IMR-90 (cell line): Measurements from ENCODE around the gene DIAPH1. TPM values are rescaled to one million over a fixed set of nuclear protein-coding genes. Genes with fewer than 3 reads are reported as not detected.

Experiments
- ATAC-seq: fragments of 200-7000 bp; cut with Tn5 transposase; 2 replicates; pipeline ENCODE4 v1.9.1; 2020; ENCODE audit warnings: low read depth, mild to moderate bottlenecking, moderate library complexity
- BruUV-seq: library from RNA; stranded (reverse); fragments of 400-500 nt; replicated peaks from 2 replicates; lab custom pipeline; 2021; lab: Mats Ljungman, UMichigan
- CTCF ChIA-PET: fragments of 300-600 bp; formaldehyde crosslinking; extraction: SDS; loops from one replicate; lab custom pipeline; 2021; ENCODE audit warnings: antibody characterized with exemption; lab: Yijun Ruan, JAX
- POLR2A ChIA-PET: fragments of 300-600 bp; sonication (Branson Sonifier 250); formaldehyde crosslinking; loops from one replicate; lab custom pipeline; 2022; ENCODE audit warnings: antibody characterized with exemption; ENCODE audit not compliant: unreplicated experiment; lab: Charles Lee
- DNase-seq: peaks from one replicate; pipeline ENCODE4 v3.0.0; 2013
- H2AFZ ChIP-seq: replicated peaks from 2 replicates; pipeline ENCODE3; 2013; ENCODE audit warnings: low read length, mild to moderate bottlenecking; ENCODE audit not compliant: poor library complexity
- H2AK5ac ChIP-seq: 2 replicates; pipeline ENCODE4 v1.6.1; 2013; ENCODE audit warnings: low read depth, low read length, inconsistent platforms
- H2AK9ac ChIP-seq: replicated peaks from 2 replicates; pipeline ENCODE3; 2013; ENCODE audit warnings: mild to moderate bottlenecking, low read depth, low read length, moderate library complexity; ENCODE audit not compliant: poor library complexity
- H2BK120ac ChIP-seq: 2 replicates; pipeline ENCODE4 v1.6.1; 2013; ENCODE audit warnings: low read depth, low read length, inconsistent platforms
- H2BK15ac ChIP-seq: 3 replicates; pipeline ENCODE4 v1.6.1; 2013; ENCODE audit warnings: low read depth, low read length, inconsistent platforms
- H2BK20ac ChIP-seq: 2 replicates; pipeline ENCODE4 v1.6.1; 2013; ENCODE audit warnings: low read depth, mild to moderate bottlenecking, inconsistent platforms, low read length, moderate library complexity
- H2BK5ac ChIP-seq: 2 replicates; pipeline ENCODE4 v1.6.1; 2013; ENCODE audit warnings: mild to moderate bottlenecking, low read depth, low read length, inconsistent platforms; ENCODE audit not compliant: poor library complexity, severe bottlenecking
- H3K14ac ChIP-seq: replicated peaks from 2 replicates; pipeline ENCODE4 v1.6.1; 2013; ENCODE audit warnings: low read depth, low read length, inconsistent platforms
- H3K18ac ChIP-seq: 2 replicates; pipeline ENCODE4 v1.6.1; 2013; ENCODE audit warnings: low read depth, low read length, control low read depth
- H3K23ac ChIP-seq: 2 replicates; pipeline ENCODE4 v1.6.1; 2013; ENCODE audit warnings: low read depth, low read length, inconsistent platforms
- H3K27ac ChIP-seq: 2 replicates; pipeline ENCODE4 v1.5.1; 2013; ENCODE audit warnings: mild to moderate bottlenecking, control low read depth, low read length; ENCODE audit not compliant: insufficient read depth
- H3K27me3 ChIP-seq: 2 replicates; pipeline ENCODE4 v1.6.1; 2013; ENCODE audit warnings: low read length; ENCODE audit not compliant: control insufficient read depth, insufficient read depth
- H3K36me3 ChIP-seq: 2 replicates; pipeline ENCODE4 v1.6.1; 2013; ENCODE audit warnings: low read length, mixed read lengths; ENCODE audit not compliant: control insufficient read depth, insufficient read depth
- H3K4ac ChIP-seq: 2 replicates; pipeline ENCODE4 v1.6.1; 2013; ENCODE audit warnings: low read depth, low read length, inconsistent platforms
- H3K4me1 ChIP-seq: 2 replicates; pipeline ENCODE4 v1.6.1; 2013; ENCODE audit warnings: low read length, mixed read lengths; ENCODE audit not compliant: control insufficient read depth, insufficient read depth
- H3K4me2 ChIP-seq: 2 replicates; pipeline ENCODE4 v1.6.1; 2013; ENCODE audit warnings: low read depth, mild to moderate bottlenecking, control low read depth, low read length, moderate library complexity
- H3K4me3 ChIP-seq: 2 replicates; pipeline ENCODE4 v1.5.1; 2013; ENCODE audit warnings: low read depth, mild to moderate bottlenecking, control low read depth, low read length, moderate library complexity; ENCODE audit not compliant: insufficient read depth
- H3K56ac ChIP-seq: 2 replicates; pipeline ENCODE4 v1.6.1; 2013; ENCODE audit warnings: low read length, inconsistent platforms; ENCODE audit not compliant: insufficient read depth; ENCODE audit errors: extremely low read depth
- H3K79me1 ChIP-seq, 2 experiments: 2 replicates each; pipeline ENCODE4 v1.6.1; 2013; ENCODE audit warnings: low read length in 2 of 2, inconsistent platforms in 1 of 2, low read depth in 1 of 2
- H3K9ac ChIP-seq: 2 replicates; pipeline ENCODE4 v1.6.1; 2013; ENCODE audit warnings: low read depth, low read length, control low read depth
- H3K9me1 ChIP-seq: 2 replicates; pipeline ENCODE4 v1.6.1; 2013; ENCODE audit warnings: low read length, inconsistent platforms; ENCODE audit not compliant: insufficient read depth
- H3K9me3 ChIP-seq: 2 replicates; pipeline ENCODE4 v1.6.1; 2013; ENCODE audit warnings: low read length; ENCODE audit not compliant: control insufficient read depth, insufficient read depth
- H4K20me1 ChIP-seq: 2 replicates; pipeline ENCODE4 v1.6.1; 2013; ENCODE audit warnings: low read length, inconsistent platforms; ENCODE audit not compliant: insufficient read depth
- H4K5ac ChIP-seq: 2 replicates; pipeline ENCODE4 v1.6.1; 2013; ENCODE audit warnings: mild to moderate bottlenecking, low read depth, low read length, control low read depth
- H4K8ac ChIP-seq, 2 experiments: 2 replicates each; pipeline ENCODE4 v1.6.1; 2013; ENCODE audit warnings: low read depth in 2 of 2, low read length in 2 of 2, control low read depth in 1 of 2, inconsistent platforms in 1 of 2
- H4K91ac ChIP-seq: 2 replicates; pipeline ENCODE4 v1.6.1; 2013; ENCODE audit warnings: low read depth, low read length, inconsistent platforms; ENCODE audit not compliant: insufficient read depth
- CEBPB ChIP-seq: IDR thresholded peaks from 2 replicates; pipeline ENCODE4 v1.6.1; 2012; ENCODE audit warnings: low read depth, low read length, improper control_type of control experiment
- MXI1 ChIP-seq: IDR thresholded peaks from 2 replicates; pipeline ENCODE4 v1.6.1; 2012; ENCODE audit warnings: low read depth, mild to moderate bottlenecking, low read length, moderate library complexity, borderline replicate concordance
- WGBS, 2 experiments: methylation state at CpG; one replicate each; pipeline versions ENCODE4 v1.1.5 to v1.1.7; 2013; ENCODE audit warnings: missing lambda C conversion rate in 2 of 2; ENCODE audit not compliant: insufficient read length in 1 of 2; ENCODE audit errors: extremely low coverage in 2 of 2; 5-methylcytosine and 5-hydroxymethylcytosine counted together
- dilution Hi-C: fragments of 300-500 bp; cut with HindIII; formaldehyde crosslinking; loops from one replicate; pipeline ENCODE4 v1.14.3; 2018; ENCODE audit warnings: low sequenced_read_pairs; ENCODE audit not compliant: unreplicated experiment
- in situ Hi-C: fragments of 300-500 bp; cut with MboI; formaldehyde crosslinking; loops from 3 replicates; pipeline ENCODE4 v1.14.3; 2019; ENCODE audit warnings: low sequenced_read_pairs, inconsistent platforms, mixed read lengths
- intact Hi-C: fragments of 100-400 bp; cut with micrococcal nuclease; formaldehyde crosslinking; loops from 2 replicates; pipeline ENCODE4 v1.10.0; 2022
- polyA plus RNA-seq, 3 experiments: library from polyadenylated mRNA; depleted of rRNA; stranded (reverse); fragments of >200 nt; gene quantifications; 2 replicates each; pipeline ENCODE4 v1.2.3, GENCODE V29; 2012; ENCODE audit warnings: low replicate concordance in 1 of 3
- total RNA-seq: library from RNA; depleted of rRNA; stranded (reverse); fragments of >200 nt; gene quantifications from 2 replicates; pipeline ENCODE4 v1.2.3, GENCODE V29; 2012

Gene DIAPH1
- total and polyA plus RNA-seq, 2 of the 4 experiments (the other 2 are of a cell fraction), result 12.0 to 37.4 TPM

DNA sequence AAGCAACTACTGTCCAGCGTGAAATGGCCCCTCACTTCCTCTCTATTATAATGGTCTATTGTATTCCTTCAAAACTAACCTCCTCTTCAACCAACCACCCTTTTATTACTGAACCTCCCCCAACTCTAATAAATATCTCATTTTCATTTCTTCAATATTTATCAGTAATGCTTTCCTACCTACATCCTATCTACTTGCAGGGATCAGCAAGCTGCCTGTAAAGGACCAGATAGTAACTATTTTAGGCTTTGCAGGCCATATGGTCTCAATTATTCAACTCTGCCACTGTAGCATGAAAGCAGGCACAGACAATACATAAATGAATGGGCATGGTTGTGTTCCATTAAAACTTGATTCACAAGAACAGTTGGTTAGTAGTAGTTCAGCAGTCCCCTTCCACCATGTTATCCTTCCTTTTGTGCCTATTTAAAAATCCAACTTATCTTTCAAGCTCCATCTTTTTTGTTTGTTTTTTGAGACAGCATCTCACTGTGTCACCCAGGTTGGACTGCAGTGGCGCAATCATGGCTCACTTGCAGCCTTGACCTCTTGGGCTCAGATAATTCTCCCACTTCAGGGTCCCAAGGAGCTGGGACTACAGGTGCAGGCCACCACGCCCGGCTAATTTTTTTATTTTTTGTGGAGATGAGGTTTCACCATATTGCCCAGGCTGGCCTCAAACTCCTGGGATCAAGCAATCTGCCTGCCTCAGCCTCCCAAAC is 84.1 kb downstream of the DIAPH1 start:
- Histone ChIP-seq H3K4me1 (peaks cover 5% of the 10 kb centered on the region; the same call in 1 of the 2 replicates), H2AK9ac (no peak overlapping the region), H3K4me2 (no peak overlapping the region), H4K5ac (no peak overlapping the region), H2BK20ac (no peak overlapping the region), H4K8ac (no peak overlapping the region), H3K79me1 (peaks cover 0 to 7% of the 10 kb centered on the region in 2 experiments; a peak in 2 of 4 replicates), H3K9me3 (no peaks in the 10 kb centered on the region), H4K91ac (no peak overlapping the region), H4K20me1 (no peaks in the 10 kb centered on the region), H3K4me3 (no peak overlapping the region), H3K18ac (no peak overlapping the region), H3K9ac (no peak overlapping the region), H2AK5ac (no peak overlapping the region), H3K14ac (no peak overlapping the region), H3K36me3 (no peaks in the 10 kb centered on the region; the same call in 1 of the 2 replicates), H3K4ac (no peak overlapping the region), H2BK15ac (no peak overlapping the region), H2AFZ (no peak overlapping the region), H2BK120ac (no peak overlapping the region), H3K9me1 (no peaks in the 10 kb centered on the region; the same call in 1 of the 2 replicates), H3K56ac (no peak overlapping the region), H3K27ac (no peak overlapping the region), H2BK5ac (no peak overlapping the region), H3K23ac (no peak overlapping the region), H3K27me3 (no peaks in the 10 kb centered on the region)
- BruUV-seq, result no TSS peak
- peak; percentile 48 for TF ChIP-seq CEBPB
- no peak for TF ChIP-seq MXI1
- dilution Hi-C loops (no loop called here), intact Hi-C loops (no loop called here), in situ Hi-C loops (no loop called here)
- DNase-seq, result no peak
- no peak for ATAC-seq
- CTCF ChIA-PET, result interaction anchor here (0.6 to 1.0 kb wide), 3 partner anchors 23 to 209 kb away, joined by 3 read pairs; partner anchors contain the start of gene PCDHGB6
- no CpG with 5 or more reads among the region's 4 CpGs for WGBS, 2 experiments
- POLR2A ChIA-PET, result no interaction called here
